ENCODE results near the gene MRPL38.
"Not testable (repeated sequence)": the region's sequence is repeated elsewhere in the genome, so short reads cannot be mapped to it uniquely, and the experiment has no call there.

The MRPL38 gene

GRCh38 chr17:75872434-75873351, 32.0 kb downstream of the MRPL38 start:
- POLR2A ChIA-PET = interaction anchor here (0.6 to 2.4 kb wide), 8 partner anchors 12 to 93 kb away, joined by 3 to 26 read pairs (median 4); partner anchors contain the start of genes FBF1, TRIM65, UNK and WBP2
- TF ChIP-seq SCRT2 (tag by site-specific recombination; IDR thresholded peaks at IDR 0.05) (peak; percentile 64), ZNF704 (tag by site-specific recombination; IDR thresholded peaks at IDR 0.05) (no peak), ZNF416 (tag by site-specific recombination; IDR thresholded peaks at IDR 0.05) (no peak), ZNF510 (tag by site-specific recombination; IDR thresholded peaks at IDR 0.05; ENCODE audit: insufficient replicate concordance) (no peak), ZBTB17 (tag by site-specific recombination; IDR thresholded peaks at IDR 0.05) (peak; percentile 96), ZBTB48 (tag by site-specific recombination; IDR thresholded peaks at IDR 0.05) (peak; percentile 77; the same call in 1 of the 2 replicates), KLF8 (tag by site-specific recombination; IDR thresholded peaks at IDR 0.05) (no peak), SP2 (tag by site-specific recombination; IDR thresholded peaks at IDR 0.05) (peak; percentile 47), KLF1 (tag by site-specific recombination; IDR thresholded peaks at IDR 0.05) (peak; percentile 60), ZNF449 (tag by site-specific recombination; IDR thresholded peaks at IDR 0.05) (no peak), KLF17 (tag by site-specific recombination; IDR thresholded peaks at IDR 0.05) (peak; percentile 66; the same call in 1 of the 2 replicates), ZNF626 (tag by site-specific recombination; IDR thresholded peaks at IDR 0.05) (no peak)
- H3K4me1 ChIP-seq (ENCODE audit: control insufficient read depth, insufficient read depth, low read length) = peaks cover 4% of the 10 kb centered on the region
- H3K4me3 ChIP-seq (ENCODE audit: low read depth, low read length) = no peak overlapping the region
- peaks cover 0 to 4% of the 10 kb centered on the region in 2 experiments; a peak in 1 of 3 replicates for H3K36me3 ChIP-seq (ENCODE audit: control insufficient read depth in 2 of 2, insufficient read depth in 1 of 2, low read length in 2 of 2)
- H3K27ac ChIP-seq (ENCODE audit: extremely low read depth, low read depth, low read length) = peak overlapping the region; percentile 47
- CTCF ChIA-PET = interaction anchor here (0.6 to 7.6 kb wide), 7 partner anchors 8 to 828 kb away, joined by 3 to 84 read pairs (median 4); partner anchors contain the start of gene WBP2
- no peaks in the 10 kb centered on the region for H3K9me3 ChIP-seq (ENCODE audit: control insufficient read depth, insufficient read depth, low read depth, low read length)

- H3K27ac ChIP-seq (ENCODE audit: extremely low read depth, low read depth, low read length) = not testable (repeated sequence)
- ChIA-PET CTCF (interaction anchor here (1.0 to 7.6 kb wide), 3 partner anchors 9 to 87 kb away, joined by 4 to 84 read pairs (median 4); no protein-coding TSS in a partner anchor), POLR2A (interaction anchor here (1.0 kb wide), 1 partner anchor 15 kb away, joined by 3 read pairs; the partner anchor contains the start of gene WBP2)
Measured at GRCh38 chr17:75870228-75870627, 34.5 kb downstream of the MRPL38 start.

GRCh38 chr17:75869282-75870141, 35.2 kb downstream of the MRPL38 start:
- Histone ChIP-seq H3K36me3 (ENCODE audit: control insufficient read depth in 2 of 2, insufficient read depth in 1 of 2, low read length in 2 of 2) (no peaks in the 10 kb centered on the region), H3K27ac (ENCODE audit: extremely low read depth, low read depth, low read length) (no peak overlapping the region; the same call in 1 of the 2 replicates), H3K4me1 (ENCODE audit: control insufficient read depth, insufficient read depth, low read length) (peaks cover 7% of the 10 kb centered on the region), H3K4me3 (ENCODE audit: low read depth, low read length) (no peak overlapping the region), H3K9me3 (ENCODE audit: control insufficient read depth, insufficient read depth, low read depth, low read length) (no peaks in the 10 kb centered on the region)
- CTCF ChIA-PET = interaction anchor here (0.7 to 2.3 kb wide), 5 partner anchors 8 to 268 kb away, joined by 3 to 6 read pairs (median 4); partner anchors contain the start of gene TRIM47
- POLR2A ChIA-PET = interaction anchor here (1.0 kb wide), 1 partner anchor 14 kb away, joined by 3 read pairs; the partner anchor contains the start of gene WBP2
- TF ChIP-seq ZNF585B (tag by site-specific recombination; IDR thresholded peaks at IDR 0.05) (no peak), ZNF645 (tag by site-specific recombination; IDR thresholded peaks at IDR 0.05) (no peak), PATZ1 (tag by site-specific recombination; IDR thresholded peaks at IDR 0.05) (0 out of 2 replicates have a peak, but pooled peaks have one; percentile 16), WT1 (tag by site-specific recombination; IDR thresholded peaks at IDR 0.05) (peak; percentile 39; the same call in 1 of the 2 replicates), ZNF211 (tag by site-specific recombination; IDR thresholded peaks at IDR 0.05; ENCODE audit: low read depth) (no peak), KLF1 (tag by site-specific recombination; IDR thresholded peaks at IDR 0.05) (peak; percentile 62), ZNF677 (tag by site-specific recombination; IDR thresholded peaks at IDR 0.05) (no peak)

More at GRCh38 chr17:75870228-75870627, 34.5 kb downstream of the MRPL38 start:
- TF ChIP-seq KLF1 (tag by site-specific recombination; IDR thresholded peaks at IDR 0.05) = peak; percentile 70
- H3K9me3 ChIP-seq (ENCODE audit: control insufficient read depth, insufficient read depth, low read depth, low read length); H3K36me3 ChIP-seq (ENCODE audit: control insufficient read depth in 2 of 2, insufficient read depth in 1 of 2, low read length in 2 of 2); H3K4me1 ChIP-seq (ENCODE audit: control insufficient read depth, insufficient read depth, low read length); H3K4me3 ChIP-seq (ENCODE audit: low read depth, low read length): not testable (repeated sequence)
